ENCODE results near the gene PRKAG2. TPM values are rescaled to one million over a fixed set of nuclear protein-coding genes. Genes with fewer than 3 reads are reported as not detected.
A peak's percentile ranks its signal among the peaks of the same experiment; 100 is the strongest.

PRKAG2 gene
- total and polyA plus RNA-seq, 9 donors = 9.3 to 37.7 (median 22.6) TPM

DNA sequence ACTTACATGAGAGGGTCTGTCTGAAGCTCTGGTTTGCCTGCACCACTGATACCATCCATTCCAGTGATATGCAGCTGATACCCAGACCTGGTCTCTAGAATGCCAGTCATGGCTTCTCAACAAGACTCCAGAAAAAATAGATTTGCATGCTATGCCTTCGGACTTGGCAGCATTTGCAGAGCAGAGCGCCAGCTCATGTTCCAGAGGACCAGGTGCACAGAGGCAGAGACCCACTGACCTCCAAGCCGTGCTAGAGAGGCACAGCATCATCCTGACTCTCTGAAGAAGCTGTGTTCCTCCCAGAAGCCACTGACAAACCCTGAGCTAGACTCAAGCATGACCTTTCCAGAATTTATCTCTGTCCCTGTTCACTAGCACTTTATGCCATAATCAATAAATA, 6.9 kb upstream of the PRKAG2 start:
- Histone ChIP-seq H3K9me3 (no peaks in the 10 kb centered on the region), H3K4me3 (no peak overlapping the region), H3K27me3 (no peaks in the 10 kb centered on the region), H3K27ac (no peak overlapping the region), H3K4me1 (ENCODE audit: insufficient read depth) (no peaks in the 10 kb centered on the region), H3K36me3 (no peaks in the 10 kb centered on the region)
- intact Hi-C loops (cut with DNase I) = no loop called here
- TF ChIP-seq EP300 (IDR thresholded peaks at IDR 0.05) = no peak
- no peak for TF ChIP-seq POLR2A (IDR thresholded peaks at IDR 0.05)
- TF ChIP-seq, protein P1, sequence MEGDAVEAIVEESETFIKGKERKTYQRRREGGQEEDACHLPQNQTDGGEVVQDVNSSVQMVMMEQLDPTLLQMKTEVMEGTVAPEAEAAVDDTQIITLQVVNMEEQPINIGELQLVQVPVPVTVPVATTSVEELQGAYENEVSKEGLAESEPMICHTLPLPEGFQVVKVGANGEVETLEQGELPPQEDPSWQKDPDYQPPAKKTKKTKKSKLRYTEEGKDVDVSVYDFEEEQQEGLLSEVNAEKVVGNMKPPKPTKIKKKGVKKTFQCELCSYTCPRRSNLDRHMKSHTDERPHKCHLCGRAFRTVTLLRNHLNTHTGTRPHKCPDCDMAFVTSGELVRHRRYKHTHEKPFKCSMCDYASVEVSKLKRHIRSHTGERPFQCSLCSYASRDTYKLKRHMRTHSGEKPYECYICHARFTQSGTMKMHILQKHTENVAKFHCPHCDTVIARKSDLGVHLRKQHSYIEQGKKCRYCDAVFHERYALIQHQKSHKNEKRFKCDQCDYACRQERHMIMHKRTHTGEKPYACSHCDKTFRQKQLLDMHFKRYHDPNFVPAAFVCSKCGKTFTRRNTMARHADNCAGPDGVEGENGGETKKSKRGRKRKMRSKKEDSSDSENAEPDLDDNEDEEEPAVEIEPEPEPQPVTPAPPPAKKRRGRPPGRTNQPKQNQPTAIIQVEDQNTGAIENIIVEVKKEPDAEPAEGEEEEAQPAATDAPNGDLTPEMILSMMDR (IDR thresholded peaks at IDR 0.05) = no peak
- 81 to 83% (median 82%) methylated on average over 3 of the region's 3 CpGs for WGBS, 3 donors
- DNase-seq = peak in 2 of 5 donors; percentile 1 to 2

DNA sequence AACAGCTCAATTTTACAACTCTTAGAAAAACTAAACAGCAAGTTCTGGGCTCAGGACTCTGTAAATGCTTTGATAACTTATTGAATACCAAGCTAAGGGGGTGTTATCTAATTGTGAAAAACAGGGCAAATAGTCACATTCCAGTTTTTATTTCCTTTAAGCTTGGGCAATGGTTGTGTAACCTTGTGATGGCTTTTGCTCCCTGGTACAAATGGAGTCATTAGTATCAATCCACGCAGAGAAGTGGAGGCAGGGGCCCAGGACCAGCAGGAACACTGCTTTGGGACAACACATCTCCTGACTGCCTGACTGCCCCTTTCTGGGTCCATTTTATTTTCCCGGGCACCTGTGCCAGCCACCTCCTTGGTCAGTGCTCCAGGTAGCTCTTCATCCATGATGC, 5.8 kb upstream of the PRKAG2 start:
- intact Hi-C loops (cut with DNase I) = no loop called here
- TF ChIP-seq EP300 (IDR thresholded peaks at IDR 0.05) = no peak
- TF ChIP-seq, protein P1 (IDR thresholded peaks at IDR 0.05) = no peak
- TF ChIP-seq POLR2A (IDR thresholded peaks at IDR 0.05) = no peak
- Histone ChIP-seq H3K4me3 (no peak overlapping the region), H3K4me1 (ENCODE audit: insufficient read depth) (peaks cover 4% of the 10 kb centered on the region), H3K27ac (no peak overlapping the region), H3K27me3 (no peaks in the 10 kb centered on the region), H3K36me3 (no peaks in the 10 kb centered on the region), H3K9me3 (no peaks in the 10 kb centered on the region)
- 90 to 94% (median 91%) methylated on average over 2 of the region's 2 CpGs for WGBS, 3 donors
- no peak for DNase-seq

DNA sequence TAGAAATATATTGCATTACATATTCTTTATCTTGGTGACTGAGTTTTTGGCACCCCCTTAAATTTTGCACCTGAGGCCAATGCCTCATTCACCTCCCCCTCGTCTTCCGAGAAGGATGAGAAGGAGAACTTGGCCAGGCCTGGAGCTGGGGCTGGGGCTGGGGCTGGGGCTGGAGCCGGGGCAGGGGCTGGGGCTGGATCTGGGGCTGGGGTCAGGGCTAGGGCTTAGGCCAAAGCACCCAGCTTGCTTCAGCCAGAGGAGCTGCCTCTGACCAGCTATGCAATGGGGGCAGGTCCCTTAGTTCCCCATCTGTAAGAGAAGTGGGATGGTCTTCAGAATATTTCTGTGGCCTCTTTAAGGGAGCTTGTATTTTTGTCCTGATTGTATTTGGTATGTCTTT, 3.8 kb upstream of the PRKAG2 start:
- no peak overlapping the region for H3K4me3 ChIP-seq
- H3K27me3 ChIP-seq = no peaks in the 10 kb centered on the region
- TF ChIP-seq EP300 (IDR thresholded peaks at IDR 0.05) (no peak), POLR2A (IDR thresholded peaks at IDR 0.05) (no peak)
- TF ChIP-seq, protein P1 (IDR thresholded peaks at IDR 0.05) = no peak
- intact Hi-C loops (cut with DNase I) = no loop called here
- no peaks in the 10 kb centered on the region for H3K36me3 ChIP-seq
- peaks cover 5% of the 10 kb centered on the region for H3K4me1 ChIP-seq (ENCODE audit: insufficient read depth)
- H3K9me3 ChIP-seq = no peaks in the 10 kb centered on the region
- no peak overlapping the region for H3K27ac ChIP-seq
- whole genome bisulfite sequencing, 3 donors = 84 to 93% (median 90%) methylated on average over 3 of the region's 3 CpGs
- no peak for DNase-seq

DNA sequence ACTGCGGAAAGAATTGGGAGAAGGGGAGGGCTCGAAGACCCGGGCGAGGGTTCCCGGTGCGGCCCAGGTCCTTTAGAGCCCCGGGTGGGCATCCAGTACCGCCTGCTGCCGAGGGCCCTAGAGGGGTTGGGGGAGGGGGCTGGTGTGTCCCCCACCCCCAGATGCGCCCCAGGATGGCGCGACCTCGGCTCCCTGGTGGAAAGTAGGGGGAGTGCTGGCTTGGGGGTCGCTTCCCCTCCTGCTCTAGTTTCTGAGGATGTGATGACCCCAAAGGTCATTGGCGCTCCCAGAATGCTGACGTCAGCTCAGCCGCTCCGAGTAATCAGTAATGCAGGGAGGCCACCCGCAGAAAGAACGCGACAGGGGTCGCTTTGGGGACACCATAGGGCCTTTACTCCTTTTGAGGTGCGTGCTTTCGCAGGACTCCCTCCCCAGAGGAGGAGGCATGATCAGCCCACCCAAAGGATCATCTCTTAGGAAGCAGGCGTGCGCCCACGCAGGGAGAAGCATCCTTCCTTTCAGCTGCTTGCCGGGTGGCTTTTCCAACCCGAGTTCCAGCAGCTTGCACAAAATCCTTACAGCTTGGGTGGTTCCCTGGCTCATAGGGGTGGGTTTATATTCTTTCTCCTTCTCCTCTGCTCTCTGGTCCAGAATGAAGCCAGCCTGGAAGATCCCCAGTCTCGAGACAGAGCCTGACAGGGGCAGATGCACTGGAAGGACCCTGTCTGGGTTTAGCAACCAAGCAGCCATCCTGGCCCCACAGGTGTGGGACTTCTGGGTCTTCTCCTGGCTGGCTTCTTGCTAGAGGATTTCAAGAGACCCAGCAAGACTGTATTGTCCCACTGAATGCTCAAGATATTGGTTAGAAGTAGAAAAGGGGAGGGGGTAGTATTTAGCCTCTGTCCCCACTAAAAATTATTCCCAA, 1.3 kb upstream of the PRKAG2 start:
- H3K9me3 ChIP-seq = no peaks in the 10 kb centered on the region
- H3K4me1 ChIP-seq (ENCODE audit: insufficient read depth) = peaks cover 5% of the 10 kb centered on the region
- H3K4me3 ChIP-seq = peak overlapping the region; percentile 84
- peak in 2 of 5 donors; percentile 52 to 61 for DNase-seq
- H3K36me3 ChIP-seq = no peaks in the 10 kb centered on the region
- no peaks in the 10 kb centered on the region for H3K27me3 ChIP-seq
- H3K27ac ChIP-seq = no peak overlapping the region
- 9 to 11% (median 10%) methylated on average over 29 to 30 of the region's 30 CpGs for WGBS, 3 donors
- TF ChIP-seq POLR2A (IDR thresholded peaks at IDR 0.05) = no peak
- TF ChIP-seq EP300 (IDR thresholded peaks at IDR 0.05) = no peak
- TF ChIP-seq, protein P1 (IDR thresholded peaks at IDR 0.05) = no peak
- intact Hi-C loops (cut with DNase I) = loop anchor here in 2 of 4 donors (10.0 kb wide), 2 partner anchors 93 to 147 kb away; partner anchors contain the start of gene GALNT11 (in 1 of the 2)
